SK-N-SH treated with all-trans-retinoic acid at 6 μM for 48 hours (cell line): Measurements from ENCODE around the gene CAMKMT.

ENCODE experiments used
- CREB5 ChIP-seq: fragments of 250-450 bp; sonication (Bioruptor Pico); IDR thresholded peaks from 2 replicates; pipeline ENCODE4 v1.5.1; 2020; ENCODE audit warnings: low read depth, mild to moderate bottlenecking, moderate library complexity
- ISL1 ChIP-seq: fragments of 250-450 bp; sonication (Bioruptor Pico); IDR thresholded peaks from 2 replicates; pipeline ENCODE4 v2.1.2; 2022; ENCODE audit warnings: mild to moderate bottlenecking, moderate library complexity
- OSR1 ChIP-seq: fragments of 250-450 bp; sonication (Bioruptor Pico); IDR thresholded peaks from 2 replicates; pipeline ENCODE4 v1.8.0; 2022; ENCODE audit warnings: moderate library complexity, mild to moderate bottlenecking, inconsistent platforms
- PATZ1 ChIP-seq: fragments of 250-450 bp; sonication (Bioruptor Pico); IDR thresholded peaks from 2 replicates; pipeline ENCODE4 v1.8.0; 2020; ENCODE audit warnings: mild to moderate bottlenecking, moderate library complexity, borderline replicate concordance
- PPARA ChIP-seq: fragments of 250-450 bp; sonication (Bioruptor Pico); IDR thresholded peaks from 2 replicates; pipeline ENCODE4 v1.5.0; 2020; ENCODE audit warnings: mild to moderate bottlenecking, borderline replicate concordance
- RARB ChIP-seq: fragments of 250-450 bp; sonication (Bioruptor Pico); IDR thresholded peaks from 2 replicates; pipeline ENCODE4 v1.8.0; 2021; ENCODE audit warnings: mild to moderate bottlenecking, moderate library complexity
- TCF4 ChIP-seq: fragments of 250-450 bp; sonication (Bioruptor Pico); IDR thresholded peaks from 2 replicates; pipeline ENCODE4 v1.8.0; 2021; ENCODE audit warnings: mild to moderate bottlenecking, moderate library complexity, borderline replicate concordance
- ZC3H10 ChIP-seq: fragments of 250-450 bp; sonication (Bioruptor Pico); IDR thresholded peaks from 2 replicates; pipeline ENCODE4 v1.5.1; 2021; ENCODE audit warnings: mild to moderate bottlenecking, moderate library complexity
- ZFP3 ChIP-seq: fragments of 250-450 bp; sonication (Bioruptor Pico); IDR thresholded peaks from 2 replicates; pipeline ENCODE4 v1.5.0; 2020; ENCODE audit warnings: mild to moderate bottlenecking, moderate library complexity
- ZNF565 ChIP-seq: fragments of 450-650 bp; formaldehyde crosslinking; conservative IDR thresholded peaks from 2 replicates; pipeline ENCODE4 v1.5.0; 2020; ENCODE audit warnings: low read depth, mild to moderate bottlenecking, moderate library complexity
- ZNF70 ChIP-seq: fragments of 450-650 bp; formaldehyde crosslinking; IDR thresholded peaks from 2 replicates; pipeline ENCODE4 v1.5.0; 2020; ENCODE audit warnings: mild to moderate bottlenecking, moderate library complexity
- ZNF8 ChIP-seq: fragments of 450-650 bp; formaldehyde crosslinking; IDR thresholded peaks from 2 replicates; pipeline ENCODE4 v1.5.0; 2020; ENCODE audit warnings: mild to moderate bottlenecking, moderate library complexity
- TF ChIP-seq, protein P1 (sequence below): fragments of 250-450 bp; sonication (Bioruptor Pico); IDR thresholded peaks from 2 replicates; pipeline ENCODE4 v1.5.1; 2021; ENCODE audit warnings: mild to moderate bottlenecking, moderate library complexity

DNA sequence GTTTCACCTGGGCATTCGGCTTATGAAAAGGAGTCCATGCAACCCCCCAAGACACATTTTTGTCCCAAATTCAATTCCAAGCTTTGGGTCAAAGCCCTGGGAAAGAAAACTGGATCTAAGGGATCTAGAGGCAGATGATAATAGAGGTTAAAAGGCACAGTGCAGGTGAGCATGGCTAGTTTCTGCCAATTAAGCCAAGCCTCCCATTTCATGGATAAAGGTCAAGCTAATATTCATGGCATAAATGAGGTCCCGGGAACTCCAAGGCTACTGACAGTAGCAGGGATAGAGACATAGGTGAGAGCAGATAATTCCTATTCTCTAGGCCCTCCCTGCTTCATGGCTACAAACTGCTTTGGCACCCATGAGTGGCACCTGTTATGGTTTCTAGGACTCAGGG, 83.1 kb downstream of the CAMKMT start:
- TF ChIP-seq OSR1 (CRISPR knock-in tag) (no peak), ZFP3 (CRISPR knock-in tag) (no peak), ZNF70 (CRISPR knock-in tag) (no peak), ZNF565 (CRISPR knock-in tag) (no peak), PPARA (no peak), RARB (no peak), ZNF8 (CRISPR knock-in tag) (no peak), ZC3H10 (CRISPR knock-in tag) (no peak), ISL1 (CRISPR knock-in tag) (no peak), TCF4 (CRISPR knock-in tag) (no peak), PATZ1 (CRISPR knock-in tag) (no peak), CREB5 (CRISPR knock-in tag) (no peak)
- TF ChIP-seq, protein P1, sequence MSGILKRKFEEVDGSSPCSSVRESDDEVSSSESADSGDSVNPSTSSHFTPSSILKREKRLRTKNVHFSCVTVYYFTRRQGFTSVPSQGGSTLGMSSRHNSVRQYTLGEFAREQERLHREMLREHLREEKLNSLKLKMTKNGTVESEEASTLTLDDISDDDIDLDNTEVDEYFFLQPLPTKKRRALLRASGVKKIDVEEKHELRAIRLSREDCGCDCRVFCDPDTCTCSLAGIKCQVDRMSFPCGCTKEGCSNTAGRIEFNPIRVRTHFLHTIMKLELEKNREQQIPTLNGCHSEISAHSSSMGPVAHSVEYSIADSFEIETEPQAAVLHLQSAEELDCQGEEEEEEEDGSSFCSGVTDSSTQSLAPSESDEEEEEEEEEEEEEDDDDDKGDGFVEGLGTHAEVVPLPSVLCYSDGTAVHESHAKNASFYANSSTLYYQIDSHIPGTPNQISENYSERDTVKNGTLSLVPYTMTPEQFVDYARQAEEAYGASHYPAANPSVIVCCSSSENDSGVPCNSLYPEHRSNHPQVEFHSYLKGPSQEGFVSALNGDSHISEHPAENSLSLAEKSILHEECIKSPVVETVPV (CRISPR knock-in tag), result no peak
